Measurements from ENCODE around the gene PPM1B.

GRCh38 chr2:44142306-44142705 is 26.4 kb upstream of the PPM1B start:
- no peak for TF ChIP-seq CTCF (IDR thresholded peaks at IDR 0.05; ENCODE audit: extremely low read depth in 1 of 2, insufficient read depth in 1 of 2, low read depth in 1 of 2, low read length in 2 of 2)
- TF ChIP-seq POLR2AphosphoS5 (IDR thresholded peaks at IDR 0.05; ENCODE audit: insufficient read depth, low read depth, low read length): no peak
- TF ChIP-seq MYC (IDR thresholded peaks at IDR 0.05; ENCODE audit: low read depth, low read length): no peak
- no peak for TF ChIP-seq MAX (IDR thresholded peaks at IDR 0.05; ENCODE audit: insufficient read depth, insufficient read length)
- no peak for TF ChIP-seq POLR2A (IDR thresholded peaks at IDR 0.05; ENCODE audit: low read depth, low read length)
- TF ChIP-seq JUN (IDR thresholded peaks at IDR 0.05; ENCODE audit: borderline replicate concordance, insufficient read depth, insufficient read length, low read depth): no peak
- no peak for TF ChIP-seq FOS (IDR thresholded peaks at IDR 0.05; ENCODE audit: borderline replicate concordance, insufficient read depth, low read length)
- no peak for TF ChIP-seq EZH2 (IDR thresholded peaks at IDR 0.05; ENCODE audit: borderline replicate concordance, low read depth, low read length, severe bottlenecking)
- no peak for TF ChIP-seq GATA2 (IDR thresholded peaks at IDR 0.05; ENCODE audit: insufficient read depth, insufficient read length, low read depth, low read length)

Data from endothelial cell of umbilical vein (primary cell).